DOHH2 (cell line): ENCODE data around the gene TGFBRAP1.
A peak's percentile ranks its signal among the peaks of the same experiment; 100 is the strongest.

Experiments used
- H3F3A ChIP-seq: fragments of 200-600 bp; sonication (generic), shearing (Covaris generic); 2 replicates; pipeline ENCODE4 v1.6.0; 2016; ENCODE audit warnings: antibody characterized with exemption, mild to moderate bottlenecking; ENCODE audit not compliant: control insufficient read depth, insufficient read depth
- H3K27ac ChIP-seq: fragments of 200-600 bp; sonication (generic); 2 replicates; pipeline ENCODE4 v1.5.1; 2014; ENCODE audit warnings: low read depth, mild to moderate bottlenecking, low read length, moderate library complexity
- H3K27me3 ChIP-seq: fragments of 200-600 bp; sonication (generic); 2 replicates; pipeline ENCODE4 v1.6.1; 2014; ENCODE audit warnings: mild to moderate bottlenecking, low read length, mixed read lengths; ENCODE audit not compliant: control insufficient read depth
- H3K36me3 ChIP-seq: fragments of 200-600 bp; sonication (generic); 2 replicates; pipeline ENCODE4 v1.6.1; 2014; ENCODE audit warnings: mild to moderate bottlenecking, low read length, moderate library complexity, mixed read lengths; ENCODE audit not compliant: control insufficient read depth
- H3K4me1 ChIP-seq: fragments of 200-600 bp; sonication (generic); 2 replicates; pipeline ENCODE4 v1.6.1; 2014; ENCODE audit warnings: mild to moderate bottlenecking, low read length, mixed read lengths; ENCODE audit not compliant: control insufficient read depth
- H3K4me2 ChIP-seq: fragments of 200-600 bp; sonication (generic); 2 replicates; pipeline ENCODE4 v1.6.0; 2014; ENCODE audit warnings: mild to moderate bottlenecking, low read length, moderate library complexity
- H3K4me3 ChIP-seq: fragments of 200-600 bp; sonication (generic); 2 replicates; pipeline ENCODE4 v1.5.1; 2014; ENCODE audit warnings: mild to moderate bottlenecking, low read length, mixed read lengths
- H3K79me2 ChIP-seq: fragments of 200-600 bp; sonication (generic); 2 replicates; pipeline ENCODE4 v1.6.1; 2014; ENCODE audit warnings: mild to moderate bottlenecking, low read length, mixed read lengths; ENCODE audit not compliant: control insufficient read depth
- H3K9me2 ChIP-seq: fragments of 200-600 bp; sonication (generic); replicated peaks from 2 replicates; pipeline ENCODE4 v1.6.1; 2014; ENCODE audit warnings: mild to moderate bottlenecking, low read length, mixed read lengths; ENCODE audit not compliant: control insufficient read depth
- H3K9me3 ChIP-seq: fragments of 200-600 bp; sonication (generic); 2 replicates; pipeline ENCODE4 v1.6.1; 2014; ENCODE audit warnings: antibody characterized with exemption, low read length, mixed read lengths; ENCODE audit not compliant: control insufficient read depth, insufficient read depth
- H4K20me1 ChIP-seq: fragments of 200-600 bp; sonication (generic); 2 replicates; pipeline ENCODE4 v1.6.0; 2014; ENCODE audit warnings: low read depth, mild to moderate bottlenecking, antibody characterized with exemption, low read length, moderate library complexity; ENCODE audit not compliant: control insufficient read depth, insufficient read depth
- CTCF ChIP-seq: fragments of 200-600 bp; sonication (generic); IDR thresholded peaks from one replicate; pipeline ENCODE4 v1.5.1; 2014; ENCODE audit warnings: antibody characterized with exemption, mild to moderate bottlenecking, low read depth, low read length; ENCODE audit not compliant: poor library complexity, severe bottlenecking
- EZH2phosphoT487 ChIP-seq: fragments of 200-600 bp; sonication (generic); IDR thresholded peaks from 2 replicates; pipeline ENCODE4 v1.6.1; 2017; ENCODE audit warnings: borderline replicate concordance, mild to moderate bottlenecking, antibody characterized with exemption, low read length, moderate library complexity, mixed read lengths

TGFBRAP1 gene

GRCh38 chr2:105307146-105307545, 22.4 kb downstream of the TGFBRAP1 start:
- Histone ChIP-seq H3K36me3 (peaks cover 48% of the 10 kb centered on the region), H3K9me3 (no peaks in the 10 kb centered on the region), H3K79me2 (peaks cover 99% of the 10 kb centered on the region), H3K27ac (no peak overlapping the region), H3F3A (no peaks in the 10 kb centered on the region), H3K4me3 (no peak overlapping the region), H3K4me1 (peaks cover 11% of the 10 kb centered on the region), H3K27me3 (no peaks in the 10 kb centered on the region), H4K20me1 (0 out of 2 replicates have a peak, but pooled peaks cover 7% of the 10 kb centered on the region), H3K9me2 (no peaks in the 10 kb centered on the region), H3K4me2 (no peak overlapping the region)
- TF ChIP-seq EZH2phosphoT487, result no peak
- no peak for TF ChIP-seq CTCF

GRCh38 chr2:105301646-105302045, 27.9 kb downstream of the TGFBRAP1 start:
- no peaks in the 10 kb centered on the region for H3K9me3 ChIP-seq
- TF ChIP-seq EZH2phosphoT487 (no peak), CTCF (no peak)
- peaks cover 55% of the 10 kb centered on the region for H3K36me3 ChIP-seq
- no peaks in the 10 kb centered on the region for H3K9me2 ChIP-seq
- H3K4me1 ChIP-seq, result no peaks in the 10 kb centered on the region
- H4K20me1 ChIP-seq, result peaks cover 7% of the 10 kb centered on the region; the same call in 1 of the 2 replicates
- H3K79me2 ChIP-seq, result peaks cover 76% of the 10 kb centered on the region
- H3K4me3 ChIP-seq, result no peak overlapping the region
- H3F3A ChIP-seq, result no peaks in the 10 kb centered on the region; the same call in 1 of the 2 replicates
- H3K27ac ChIP-seq, result no peak overlapping the region
- H3K4me2 ChIP-seq, result no peak overlapping the region
- H3K27me3 ChIP-seq, result no peaks in the 10 kb centered on the region

GRCh38 chr2:105299290-105299689, 30.2 kb downstream of the TGFBRAP1 start:
- H3K27me3 ChIP-seq, result no peaks in the 10 kb centered on the region
- H3F3A ChIP-seq, result no peaks in the 10 kb centered on the region; the same call in 1 of the 2 replicates
- H3K4me2 ChIP-seq, result no peak overlapping the region
- TF ChIP-seq CTCF (peak; percentile 26), EZH2phosphoT487 (no peak)
- H4K20me1 ChIP-seq, result peaks cover 7% of the 10 kb centered on the region; the same call in 1 of the 2 replicates
- H3K4me3 ChIP-seq, result no peak overlapping the region
- H3K79me2 ChIP-seq, result peaks cover 53% of the 10 kb centered on the region
- no peak overlapping the region for H3K27ac ChIP-seq
- H3K9me2 ChIP-seq, result no peaks in the 10 kb centered on the region
- no peaks in the 10 kb centered on the region for H3K4me1 ChIP-seq
- H3K36me3 ChIP-seq, result peaks cover 63% of the 10 kb centered on the region
- no peaks in the 10 kb centered on the region for H3K9me3 ChIP-seq
